Neural progenitor cell (in vitro differentiated cells): ENCODE data around the gene PEX12.
"Not testable (repeated sequence)": the region's sequence is repeated elsewhere in the genome, so short reads cannot be mapped to it uniquely, and the experiment has no call there.

Experiments used
- EZH2 ChIP-seq: fragments of 200-600 bp; sonication (generic); IDR thresholded peaks from 2 replicates; pipeline ENCODE4 v1.6.1; 2017; ENCODE audit warnings: antibody characterized with exemption, mild to moderate bottlenecking, moderate library complexity
- EZH2phosphoT487 ChIP-seq: fragments of 200-600 bp; sonication (generic); IDR thresholded peaks from 2 replicates; pipeline ENCODE4 v1.6.1; 2017; ENCODE audit warnings: antibody characterized with exemption
- TF ChIP-seq, protein P1 (sequence below): fragments of 200-600 bp; sonication (generic); IDR thresholded peaks from 2 replicates; pipeline ENCODE4 v1.5.1; 2017; ENCODE audit warnings: antibody characterized with exemption, mild to moderate bottlenecking

DNA sequence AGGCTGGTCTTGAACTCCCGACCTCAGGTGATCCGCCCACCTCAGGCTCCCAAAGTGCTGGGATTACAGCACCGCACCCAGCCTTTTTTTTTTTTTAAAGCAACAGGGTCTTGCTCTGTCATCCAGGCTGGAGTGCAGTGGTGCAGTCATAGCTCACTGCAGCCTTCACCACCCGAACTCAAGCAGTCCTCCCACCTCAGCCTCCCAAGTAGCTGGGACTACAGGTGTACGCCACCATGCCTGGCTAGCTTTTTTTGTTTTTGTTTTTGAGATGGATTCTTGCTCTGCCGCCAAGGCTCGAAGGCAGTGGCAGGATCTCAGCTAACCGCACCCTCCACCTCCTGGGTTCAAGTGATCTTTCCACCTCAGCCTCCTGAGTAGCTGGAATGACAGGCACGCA lies 43.0 kb downstream of the PEX12 start:
- TF ChIP-seq, protein P1, sequence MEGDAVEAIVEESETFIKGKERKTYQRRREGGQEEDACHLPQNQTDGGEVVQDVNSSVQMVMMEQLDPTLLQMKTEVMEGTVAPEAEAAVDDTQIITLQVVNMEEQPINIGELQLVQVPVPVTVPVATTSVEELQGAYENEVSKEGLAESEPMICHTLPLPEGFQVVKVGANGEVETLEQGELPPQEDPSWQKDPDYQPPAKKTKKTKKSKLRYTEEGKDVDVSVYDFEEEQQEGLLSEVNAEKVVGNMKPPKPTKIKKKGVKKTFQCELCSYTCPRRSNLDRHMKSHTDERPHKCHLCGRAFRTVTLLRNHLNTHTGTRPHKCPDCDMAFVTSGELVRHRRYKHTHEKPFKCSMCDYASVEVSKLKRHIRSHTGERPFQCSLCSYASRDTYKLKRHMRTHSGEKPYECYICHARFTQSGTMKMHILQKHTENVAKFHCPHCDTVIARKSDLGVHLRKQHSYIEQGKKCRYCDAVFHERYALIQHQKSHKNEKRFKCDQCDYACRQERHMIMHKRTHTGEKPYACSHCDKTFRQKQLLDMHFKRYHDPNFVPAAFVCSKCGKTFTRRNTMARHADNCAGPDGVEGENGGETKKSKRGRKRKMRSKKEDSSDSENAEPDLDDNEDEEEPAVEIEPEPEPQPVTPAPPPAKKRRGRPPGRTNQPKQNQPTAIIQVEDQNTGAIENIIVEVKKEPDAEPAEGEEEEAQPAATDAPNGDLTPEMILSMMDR: not testable (repeated sequence)
- not testable (repeated sequence) for TF ChIP-seq EZH2, EZH2phosphoT487
